Naive thymus-derived CD4-positive, alpha-beta T cell (primary cell): ENCODE data around the gene KHDRBS2. TPM values are rescaled to one million over a fixed set of nuclear protein-coding genes. Genes with fewer than 3 reads are reported as not detected.

Source experiments
- ATAC-seq: fragments of 150-1000 bp; cut with Tn5 transposase; 2 replicates; pipeline ENCODE4 v1.10.0; 2021; ENCODE audit warnings: mild to moderate bottlenecking, moderate library complexity
- CTCF ChIA-PET: fragments of 350-600 bp; sonication (Branson Sonifier 250); formaldehyde crosslinking; loops from one replicate; lab custom pipeline; 2021; ENCODE audit warnings: antibody characterized with exemption; lab: Charles Lee
- POLR2A ChIA-PET: fragments of 350-600 bp; sonication (Branson Sonifier 250); formaldehyde crosslinking; loops from one replicate; lab custom pipeline; 2021; ENCODE audit warnings: antibody characterized with exemption, inconsistent platforms; lab: Charles Lee
- DNase-seq, 9 donors: peaks; one replicate each; pipeline versions ENCODE4 v3.0.0 to v3.0.0-alpha.2; 2020 to 2022; ENCODE audit warnings: mixed read lengths in 1 of 9
- H3K27ac ChIP-seq: one replicate; pipeline ENCODE4 v1.7.0; 2013; ENCODE audit warnings: mild to moderate bottlenecking, low read depth, low read length, moderate library complexity
- H3K27me3 ChIP-seq, 2 donors: one replicate each; pipeline ENCODE4 v1.7.0; 2013; ENCODE audit warnings: low read length in 2 of 2, mild to moderate bottlenecking in 2 of 2, moderate library complexity in 2 of 2; ENCODE audit not compliant: control insufficient read depth in 2 of 2, insufficient read depth in 2 of 2
- H3K36me3 ChIP-seq, 3 experiments: 1 replicate in 2 of 3; 2 replicates in 1 of 3; pipeline ENCODE4 v1.7.0; 2013; ENCODE audit warnings: low read length in 3 of 3, mild to moderate bottlenecking in 3 of 3, moderate library complexity in 1 of 3; ENCODE audit not compliant: insufficient read depth in 3 of 3, control insufficient read depth in 2 of 3
- H3K4me1 ChIP-seq, 2 donors: one replicate each; pipeline ENCODE4 v1.7.0; 2013; ENCODE audit warnings: low read length in 2 of 2, mild to moderate bottlenecking in 2 of 2, moderate library complexity in 1 of 2; ENCODE audit not compliant: control insufficient read depth in 2 of 2, insufficient read depth in 2 of 2
- H3K4me3 ChIP-seq: 2 replicates; pipeline ENCODE4 v1.7.0; 2013; ENCODE audit warnings: mild to moderate bottlenecking, low read length
- H3K9me3 ChIP-seq, 3 experiments: 1 replicate in 2 of 3; 2 replicates in 1 of 3; pipeline ENCODE4 v1.7.0; 2013; ENCODE audit warnings: low read length in 3 of 3; ENCODE audit not compliant: control insufficient read depth in 2 of 3
- H3K27ac Mint-ChIP-seq, 9 donors: one replicate each; pipeline ENCODE4 v1.8.0; 2020 to 2022; ENCODE audit warnings: mixed read lengths in 9 of 9, mild to moderate bottlenecking in 8 of 9, moderate library complexity in 5 of 9, inconsistent platforms in 2 of 9
- H3K27me3 Mint-ChIP-seq, 5 donors: one replicate each; pipeline ENCODE4 v1.8.0; 2021 to 2022; ENCODE audit warnings: mixed read lengths in 5 of 5, mild to moderate bottlenecking in 1 of 5
- H3K36me3 Mint-ChIP-seq, 5 donors: one replicate each; pipeline ENCODE4 v1.8.0; 2020 to 2022; ENCODE audit warnings: mixed read lengths in 5 of 5, mild to moderate bottlenecking in 3 of 5, inconsistent platforms in 1 of 5
- H3K4me1 Mint-ChIP-seq, 7 donors: one replicate each; pipeline ENCODE4 v1.8.0; 2020 to 2022; ENCODE audit warnings: mixed read lengths in 7 of 7, mild to moderate bottlenecking in 3 of 7, inconsistent platforms in 1 of 7
- H3K4me3 Mint-ChIP-seq, 10 donors: one replicate each; pipeline ENCODE4 v1.8.0; 2020 to 2022; ENCODE audit warnings: mild to moderate bottlenecking in 10 of 10, mixed read lengths in 10 of 10, moderate library complexity in 6 of 10, inconsistent platforms in 2 of 10
- H3K9me3 Mint-ChIP-seq, 11 donors: one replicate each; pipeline ENCODE4 v1.8.0; 2020 to 2022; ENCODE audit warnings: mixed read lengths in 11 of 11, mild to moderate bottlenecking in 4 of 11, inconsistent platforms in 1 of 11, moderate library complexity in 1 of 11
- intact Hi-C, 2 donors: fragments of 100-400 bp; cut with micrococcal nuclease; formaldehyde crosslinking; loops; one replicate each; pipeline ENCODE4 v1.15.1; 2023
- polyA plus RNA-seq, 2 donors: library from polyadenylated mRNA; unstranded; fragments of 300-500 nt; fragmentation: Illumina TruSeq; gene quantifications; one replicate each; pipeline ENCODE4 v1.2.3, GENCODE V29; 2021
- total RNA-seq, 6 experiments: library from RNA in 5 of 6; stranded (reverse) in 5 of 6; gene quantifications; 1 replicate in 5 of 6; 2 replicates in 1 of 6; pipeline ENCODE4 v1.2.3 and lab custom pipeline; 2021 to 2026

Gene KHDRBS2
- total and polyA plus RNA-seq, 7 experiments from 2014 or later: 0.37 TPM; not detected in 6

GRCh38 chr6:61688165-61688564 is 597.9 kb downstream of the KHDRBS2 start:
- no peaks in the 10 kb centered on the region for H3K36me3 Mint-ChIP-seq
- CTCF ChIA-PET: no interaction called here

DNA sequence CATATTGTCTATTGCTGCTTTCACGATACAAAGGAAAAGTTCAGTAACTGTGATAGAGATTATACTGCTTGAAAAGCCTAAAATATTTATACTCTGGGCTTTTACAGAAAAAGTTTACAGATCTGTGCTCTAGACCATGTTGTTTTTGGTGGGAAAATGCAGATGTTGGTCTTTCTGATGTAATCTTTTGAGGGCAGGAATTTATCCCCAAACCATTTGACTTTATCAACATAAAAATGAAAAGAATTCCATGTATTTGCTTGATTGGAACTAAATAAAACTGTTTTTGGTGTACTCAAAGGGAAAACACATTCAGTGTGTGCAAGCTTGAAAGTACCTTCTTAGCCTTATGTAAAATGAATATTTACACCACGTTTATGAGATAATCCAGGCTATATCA is 603.5 kb downstream of the KHDRBS2 start:
- DNase-seq (no peak), ATAC-seq (no peak)
- intact Hi-C loops: no loop called here
- no peaks in the 10 kb centered on the region for H3K36me3 ChIP-seq
- Mint-ChIP-seq H3K4me1 (no peaks in the 10 kb centered on the region), H3K4me3 (no peak overlapping the region), H3K36me3 (no peaks in the 10 kb centered on the region), H3K27ac (no peak overlapping the region), H3K9me3 (peaks cover 1 to 17% (median 9%) of the 10 kb centered on the region in 11 donors), H3K27me3 (no peaks in the 10 kb centered on the region)
- peaks cover 0 to 4% (median 3%) of the 10 kb centered on the region in 3 experiments for H3K9me3 ChIP-seq
- no peaks in the 10 kb centered on the region for H3K27me3 ChIP-seq
- no peak overlapping the region for H3K27ac ChIP-seq
- no peak overlapping the region for H3K4me3 ChIP-seq
- ChIA-PET POLR2A (no interaction called here), CTCF (no interaction called here)
- H3K4me1 ChIP-seq: no peaks in the 10 kb centered on the region

More at GRCh38 chr6:61688165-61688564, 597.9 kb downstream of the KHDRBS2 start:
- ATAC-seq (no peak), DNase-seq (no peak)
- no peaks in the 10 kb centered on the region for H3K36me3 ChIP-seq
- no peak overlapping the region for H3K27ac Mint-ChIP-seq
- no peak overlapping the region for H3K27ac ChIP-seq
- H3K27me3 ChIP-seq: no peaks in the 10 kb centered on the region
- H3K27me3 Mint-ChIP-seq: no peaks in the 10 kb centered on the region
- H3K4me3 ChIP-seq: no peak overlapping the region
- intact Hi-C loops: no loop called here
- no peaks in the 10 kb centered on the region for H3K4me1 ChIP-seq
- H3K9me3 Mint-ChIP-seq: peaks cover 0 to 25% (median 5%) of the 10 kb centered on the region in 11 donors
- H3K9me3 ChIP-seq: no peaks in the 10 kb centered on the region
- no peaks in the 10 kb centered on the region for H3K4me1 Mint-ChIP-seq
- POLR2A ChIA-PET: no interaction called here
- no peak overlapping the region for H3K4me3 Mint-ChIP-seq

GRCh38 chr6:61679625-61680024 is 606.4 kb downstream of the KHDRBS2 start:
- CTCF ChIA-PET: no interaction called here
- DNase-seq: no peak

DNA sequence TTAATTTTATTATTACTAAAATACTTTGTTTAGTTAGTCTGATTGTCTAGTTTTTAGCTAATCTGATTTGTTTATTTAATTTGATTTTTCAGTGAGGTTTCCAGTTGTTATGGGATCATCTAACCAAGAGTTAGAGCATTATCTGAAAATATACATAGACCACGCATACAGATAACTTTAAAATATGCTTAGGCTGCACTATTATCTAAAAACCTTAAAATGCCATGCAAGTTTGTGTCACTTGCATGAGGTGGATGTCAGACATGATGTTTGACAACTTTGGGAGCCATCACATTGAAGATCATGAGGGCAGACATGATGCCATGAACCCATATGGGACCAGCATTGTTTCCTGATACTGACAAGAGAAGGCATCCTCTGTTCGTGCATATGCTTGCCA is 610.3 kb downstream of the KHDRBS2 start:
- H3K27me3 ChIP-seq: no peaks in the 10 kb centered on the region
- H3K27ac ChIP-seq: no peak overlapping the region
- no peak overlapping the region for H3K4me3 Mint-ChIP-seq
- ChIA-PET POLR2A (no interaction called here), CTCF (no interaction called here)
- no peaks in the 10 kb centered on the region for H3K36me3 ChIP-seq
- H3K36me3 Mint-ChIP-seq: no peaks in the 10 kb centered on the region
- peaks cover 0 to 4% (median under 1%) of the 10 kb centered on the region in 3 experiments for H3K9me3 ChIP-seq
- no peaks in the 10 kb centered on the region for H3K4me1 ChIP-seq
- no peaks in the 10 kb centered on the region for H3K4me1 Mint-ChIP-seq
- H3K4me3 ChIP-seq: no peak overlapping the region
- H3K27ac Mint-ChIP-seq: no peak overlapping the region
- DNase-seq (no peak), ATAC-seq (no peak)
- no peaks in the 10 kb centered on the region for H3K27me3 Mint-ChIP-seq
- intact Hi-C loops: no loop called here
- H3K9me3 Mint-ChIP-seq: peaks cover 2 to 22% (median 8%) of the 10 kb centered on the region in 11 donors

More at GRCh38 chr6:61679625-61680024, 606.4 kb downstream of the KHDRBS2 start:
- Mint-ChIP-seq H3K36me3 (no peaks in the 10 kb centered on the region), H3K9me3 (peaks cover 4 to 15% (median 9%) of the 10 kb centered on the region in 11 donors), H3K4me3 (no peak overlapping the region), H3K4me1 (no peaks in the 10 kb centered on the region), H3K27ac (no peak overlapping the region), H3K27me3 (no peaks in the 10 kb centered on the region)
- H3K4me1 ChIP-seq: no peaks in the 10 kb centered on the region
- ATAC-seq: no peak
- H3K27ac ChIP-seq: no peak overlapping the region
- H3K27me3 ChIP-seq: no peaks in the 10 kb centered on the region
- no peak overlapping the region for H3K4me3 ChIP-seq
- intact Hi-C loops: no loop called here
- POLR2A ChIA-PET: no interaction called here
- H3K36me3 ChIP-seq: no peaks in the 10 kb centered on the region
- peaks cover 0 to 4% (median 4%) of the 10 kb centered on the region in 3 experiments for H3K9me3 ChIP-seq

- H3K9me3 ChIP-seq: peaks cover 0 to 2% (median 0%) of the 10 kb centered on the region in 3 experiments
- Mint-ChIP-seq H3K4me1 (no peaks in the 10 kb centered on the region), H3K27me3 (no peaks in the 10 kb centered on the region), H3K36me3 (peaks cover 0 to 9% (median 0%) of the 10 kb centered on the region in 5 donors), H3K27ac (no peak overlapping the region), H3K9me3 (peaks cover 2 to 33% (median 16%) of the 10 kb centered on the region in 11 donors), H3K4me3 (no peak overlapping the region)
- no peak overlapping the region for H3K4me3 ChIP-seq
- intact Hi-C loops: no loop called here
- no peaks in the 10 kb centered on the region for H3K4me1 ChIP-seq
- ATAC-seq (no peak), DNase-seq (no peak)
- CTCF ChIA-PET: no interaction called here
- H3K36me3 ChIP-seq: no peaks in the 10 kb centered on the region
- no peak overlapping the region for H3K27ac ChIP-seq
- POLR2A ChIA-PET: no interaction called here
- no peaks in the 10 kb centered on the region for H3K27me3 ChIP-seq
These were observed 636.2 kb downstream of the KHDRBS2 start for GRCh38 chr6:61649845-61650244.

DNA sequence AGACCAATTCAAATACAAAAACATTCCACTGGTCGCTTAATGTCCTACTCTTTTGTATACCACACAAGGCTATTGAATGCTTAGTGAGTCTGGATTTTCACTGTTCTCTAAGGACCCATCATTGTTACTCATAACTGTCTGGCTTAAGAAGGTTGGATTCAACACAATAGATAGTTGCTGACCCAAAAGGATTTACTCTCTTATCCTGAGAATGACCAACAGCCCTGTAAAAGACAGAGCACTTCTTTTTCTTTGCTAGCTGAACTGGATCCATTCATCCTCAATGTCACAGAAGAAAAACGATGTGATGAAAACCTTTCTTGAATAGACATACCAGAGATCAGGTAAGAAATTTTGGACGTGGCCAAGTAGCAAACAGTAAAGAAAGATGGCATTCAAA is 645.6 kb downstream of the KHDRBS2 start:
- Mint-ChIP-seq H3K36me3 (no peaks in the 10 kb centered on the region), H3K4me1 (no peaks in the 10 kb centered on the region), H3K27ac (no peak overlapping the region), H3K9me3 (peaks cover 4 to 34% (median 12%) of the 10 kb centered on the region in 11 donors), H3K27me3 (no peaks in the 10 kb centered on the region), H3K4me3 (no peak overlapping the region)
- CTCF ChIA-PET: no interaction called here
- H3K9me3 ChIP-seq: no peaks in the 10 kb centered on the region
- no peak for DNase-seq
- intact Hi-C loops: no loop called here
- no peaks in the 10 kb centered on the region for H3K4me1 ChIP-seq
- no peaks in the 10 kb centered on the region for H3K36me3 ChIP-seq
- no peaks in the 10 kb centered on the region for H3K27me3 ChIP-seq
- POLR2A ChIA-PET: no interaction called here
- H3K27ac ChIP-seq: no peak overlapping the region
- ATAC-seq: no peak
- no peak overlapping the region for H3K4me3 ChIP-seq
